ENCODE results near the gene CDH2. TPM values are rescaled to one million over a fixed set of nuclear protein-coding genes. Genes with fewer than 3 reads are reported as not detected.

CDH2 gene
- total RNA-seq, 4 donors from 2014 or later: 0.20 to 4.4 (median 1.1) TPM; not detected in 1

DNA sequence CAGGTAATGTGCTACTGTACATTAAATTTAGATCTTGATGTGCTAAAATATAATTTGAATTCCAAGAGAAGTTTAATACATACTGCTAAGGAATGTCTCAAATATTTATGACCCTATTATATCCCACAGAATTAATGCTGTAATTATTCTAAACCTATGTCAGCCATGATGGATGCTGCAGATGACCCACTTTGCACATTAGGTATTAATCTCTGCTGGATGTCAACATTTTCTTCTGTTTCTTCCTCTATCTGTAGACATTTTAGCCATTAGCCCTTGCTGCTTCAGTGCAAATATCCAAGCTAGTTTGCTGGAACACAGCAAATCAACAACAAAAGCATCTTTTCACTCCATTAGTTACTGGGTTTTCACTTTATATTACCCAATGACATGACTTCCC is 164.6 kb downstream of the CDH2 start:
- intact Hi-C loops (cut with DNase I; ENCODE audit: low total_unique reads): no loop called here
- DNase-seq: no peak
- in situ Hi-C loops (cut with MboI; ENCODE audit: low pct_ligation_motif_present in 1 of 4, low pct_unique_long_range_greater_than_20kb in 1 of 4, low sequenced_read_pairs in 3 of 4): no loop called here
- Histone ChIP-seq H3K27me3 (no peaks in the 10 kb centered on the region), H3K27ac (no peak overlapping the region), H3K4me1 (no peaks in the 10 kb centered on the region), H3K9me3 (no peaks in the 10 kb centered on the region), H3K4me3 (no peak overlapping the region), H3K36me3 (no peaks in the 10 kb centered on the region)
- TF ChIP-seq EP300 (IDR thresholded peaks at IDR 0.05; ENCODE audit: low read depth) (no peak), POLR2A (IDR thresholded peaks at IDR 0.05) (no peak), POLR2AphosphoS5 (IDR thresholded peaks at IDR 0.05) (no peak), CTCF (IDR thresholded peaks at IDR 0.05) (no peak)

- in situ Hi-C loops (cut with MboI; ENCODE audit: low pct_ligation_motif_present in 1 of 4, low pct_unique_long_range_greater_than_20kb in 1 of 4, low sequenced_read_pairs in 3 of 4): no loop called here
- Histone ChIP-seq H3K9me3 (no peaks in the 10 kb centered on the region), H3K36me3 (no peaks in the 10 kb centered on the region), H3K27ac (no peak overlapping the region), H3K4me1 (no peaks in the 10 kb centered on the region), H3K27me3 (no peaks in the 10 kb centered on the region), H3K4me3 (no peak overlapping the region)
- intact Hi-C loops (cut with DNase I; ENCODE audit: low total_unique reads): no loop called here
- 90 to 95% methylated on average over 4 to 6 of the region's 6 CpGs for WGBS, 2 donors (ENCODE audit: low coverage in 1 of 2)
- no peak for DNase-seq
- TF ChIP-seq POLR2AphosphoS5 (IDR thresholded peaks at IDR 0.05): no peak
- no peak for TF ChIP-seq CTCF (IDR thresholded peaks at IDR 0.05)
- TF ChIP-seq EP300 (IDR thresholded peaks at IDR 0.05; ENCODE audit: low read depth): no peak
- TF ChIP-seq POLR2A (IDR thresholded peaks at IDR 0.05): no peak
Observed at GRCh38 chr18:28009589-28009988, 167.3 kb downstream of the CDH2 start.

GRCh38 chr18:28007841-28008240 is 169.1 kb downstream of the CDH2 start:
- Histone ChIP-seq H3K4me3 (no peak overlapping the region), H3K9me3 (no peaks in the 10 kb centered on the region), H3K4me1 (no peaks in the 10 kb centered on the region), H3K27ac (no peak overlapping the region), H3K27me3 (no peaks in the 10 kb centered on the region), H3K36me3 (no peaks in the 10 kb centered on the region)
- in situ Hi-C loops (cut with MboI; ENCODE audit: low pct_ligation_motif_present in 1 of 4, low pct_unique_long_range_greater_than_20kb in 1 of 4, low sequenced_read_pairs in 3 of 4): no loop called here
- no peak for TF ChIP-seq EP300 (IDR thresholded peaks at IDR 0.05; ENCODE audit: low read depth)
- TF ChIP-seq CTCF (IDR thresholded peaks at IDR 0.05): no peak
- no peak for TF ChIP-seq POLR2AphosphoS5 (IDR thresholded peaks at IDR 0.05)
- TF ChIP-seq POLR2A (IDR thresholded peaks at IDR 0.05): no peak
- intact Hi-C loops (cut with DNase I; ENCODE audit: low total_unique reads): no loop called here
- no peak for DNase-seq
- 77 to 84% methylated on average over 4 to 5 of the region's 5 CpGs for WGBS, 2 donors (ENCODE audit: low coverage in 1 of 2)

DNA sequence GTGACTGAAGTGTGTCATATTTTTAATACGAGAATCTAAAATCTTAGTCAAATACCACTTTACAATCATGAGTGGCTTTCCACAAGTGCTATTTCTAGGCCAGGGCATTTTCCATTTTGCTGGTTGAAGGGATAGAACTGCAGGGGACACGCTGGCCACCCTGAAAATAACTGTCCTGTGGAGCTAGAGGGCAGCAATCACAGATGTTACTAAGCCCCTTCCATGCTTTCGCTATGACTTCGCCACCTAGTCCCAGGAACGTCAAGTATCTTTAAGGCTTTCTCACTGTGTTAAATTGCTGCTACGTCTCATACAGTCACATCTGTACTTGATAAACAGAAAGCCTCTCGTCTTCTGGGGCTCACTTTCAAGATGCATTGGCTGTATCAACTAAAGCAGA is 171.8 kb downstream of the CDH2 start:
- Histone ChIP-seq H3K27ac (no peak overlapping the region), H3K4me3 (no peak overlapping the region), H3K27me3 (no peaks in the 10 kb centered on the region), H3K9me3 (no peaks in the 10 kb centered on the region), H3K36me3 (no peaks in the 10 kb centered on the region), H3K4me1 (no peaks in the 10 kb centered on the region)
- DNase-seq: no peak
- no peak for TF ChIP-seq CTCF (IDR thresholded peaks at IDR 0.05)
- intact Hi-C loops (cut with DNase I; ENCODE audit: low total_unique reads): no loop called here
- in situ Hi-C loops (cut with MboI; ENCODE audit: low pct_ligation_motif_present in 1 of 4, low pct_unique_long_range_greater_than_20kb in 1 of 4, low sequenced_read_pairs in 3 of 4): no loop called here
- WGBS, 2 donors (ENCODE audit: low coverage in 1 of 2): 81 to 90% methylated on average over 3 to 7 of the region's 7 CpGs

All from transverse colon (tissue), 4 donors.